Measurements from ENCODE around the gene ATP2B1. TPM values are rescaled to one million over a fixed set of nuclear protein-coding genes. Genes with fewer than 3 reads are reported as not detected.
A peak's percentile ranks its signal among the peaks of the same experiment; 100 is the strongest.
"Not testable (repeated sequence)": the region's sequence is repeated elsewhere in the genome, so short reads cannot be mapped to it uniquely, and the experiment has no call there.

Gene ATP2B1
- polyA plus RNA-seq: 102 TPM

DNA sequence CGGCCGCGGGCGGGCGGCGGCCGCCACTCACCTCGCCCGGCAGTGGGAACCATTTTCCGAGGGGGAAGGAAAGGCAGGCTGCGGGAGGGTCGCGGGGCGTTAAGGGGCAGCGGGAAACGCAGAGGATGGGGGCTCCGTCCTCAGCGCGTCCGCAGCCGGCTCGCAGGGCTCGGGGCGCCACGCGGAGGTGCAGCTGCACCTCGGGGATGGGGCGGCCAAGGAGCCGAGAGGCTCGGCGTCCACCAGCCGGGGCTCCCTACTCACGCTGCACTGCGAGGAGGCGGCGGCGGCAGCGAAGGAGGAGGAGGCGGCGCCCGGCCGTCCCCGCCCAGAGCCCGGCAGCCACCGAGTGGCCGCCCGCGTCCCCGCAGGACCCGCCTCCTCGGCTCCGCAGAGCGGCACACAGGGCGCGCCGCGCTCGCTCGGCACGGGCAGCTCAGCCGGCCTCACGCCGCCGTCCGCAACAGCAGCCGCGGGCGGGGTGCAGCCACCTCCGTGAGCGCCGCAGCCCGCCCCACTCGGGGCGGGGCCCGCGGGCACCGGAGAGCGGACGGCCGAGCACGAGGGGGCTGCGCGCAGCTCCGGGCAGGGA is at the start of gene ATP2B1:
TSS of gene ATP2B1 (minus strand) at position 274 of the 592 bp plus-strand sequence. CDS start 52,952 bp downstream, outside the sequence.
- Mint-ChIP-seq H3K9me3 (no peaks in the 10 kb centered on the region), H3K4me3 (peak within 1 kb of the TSS; percentile 96 to 100 (median 99)), H3K4me1 (peaks cover 26 to 48% (median 31%) of the 10 kb centered on the region in 3 donors), H3K27ac (peak within 1 kb of the TSS; percentile 98 to 100 (median 99)), H3K36me3 (peaks cover 5% of the 10 kb centered on the region), H3K27me3 (no peaks in the 10 kb centered on the region)

- H3K4me1 Mint-ChIP-seq: peaks cover 39 to 46% (median 43%) of the 10 kb centered on the region in 3 donors
- not testable (repeated sequence) for H3K27me3 Mint-ChIP-seq, H3K36me3 Mint-ChIP-seq, H3K4me3 Mint-ChIP-seq, H3K9me3 Mint-ChIP-seq
- peak overlapping the region in 1 of 3 donors; percentile 10 for H3K27ac Mint-ChIP-seq
These were observed 49.3 kb upstream of the ATP2B1 start for GRCh38 chr12:89757987-89758386.

- Mint-ChIP-seq H3K4me3 (peak overlapping the region in 3 of 4 donors; percentile 29 to 47 (median 30)), H3K4me1 (peaks cover 44 to 53% (median 51%) of the 10 kb centered on the region in 3 donors), H3K27ac (peak overlapping the region; percentile 69 to 88 (median 77)), H3K27me3 (no peaks in the 10 kb centered on the region), H3K9me3 (peaks cover 0 to 4% (median 3%) of the 10 kb centered on the region in 3 donors), H3K36me3 (peaks cover 4% of the 10 kb centered on the region)
These were observed 48.2 kb upstream of the ATP2B1 start for GRCh38 chr12:89756585-89757398.

DNA sequence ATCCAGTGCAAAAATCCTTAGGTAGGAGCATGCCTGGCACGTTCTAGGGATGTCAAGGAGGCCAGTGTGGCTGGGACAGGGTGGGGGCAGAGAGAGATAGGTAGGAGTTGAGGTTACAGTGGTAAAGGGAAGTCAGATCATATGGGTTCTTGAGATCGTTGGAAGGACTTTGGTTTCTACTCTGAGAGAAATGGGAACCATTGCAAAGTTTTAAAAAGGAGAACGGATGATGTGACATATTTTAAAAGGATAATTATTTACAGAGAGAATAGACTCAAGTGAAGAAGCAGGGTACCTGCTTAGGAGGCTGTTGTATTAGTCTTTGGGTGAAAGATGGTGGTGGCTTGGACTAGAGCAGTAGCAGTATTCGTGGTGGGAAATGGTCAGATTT is 47.6 kb upstream of the ATP2B1 start:
- peak overlapping the region in 2 of 3 donors; percentile 77 to 88 for H3K27ac Mint-ChIP-seq
- H3K36me3 Mint-ChIP-seq: peaks cover 4% of the 10 kb centered on the region
- peaks cover 0 to 4% (median 3%) of the 10 kb centered on the region in 3 donors for H3K9me3 Mint-ChIP-seq
- H3K4me3 Mint-ChIP-seq: peak overlapping the region; percentile 29 to 57 (median 38)
- no peaks in the 10 kb centered on the region for H3K27me3 Mint-ChIP-seq
- peaks cover 40 to 53% (median 51%) of the 10 kb centered on the region in 3 donors for H3K4me1 Mint-ChIP-seq

DNA sequence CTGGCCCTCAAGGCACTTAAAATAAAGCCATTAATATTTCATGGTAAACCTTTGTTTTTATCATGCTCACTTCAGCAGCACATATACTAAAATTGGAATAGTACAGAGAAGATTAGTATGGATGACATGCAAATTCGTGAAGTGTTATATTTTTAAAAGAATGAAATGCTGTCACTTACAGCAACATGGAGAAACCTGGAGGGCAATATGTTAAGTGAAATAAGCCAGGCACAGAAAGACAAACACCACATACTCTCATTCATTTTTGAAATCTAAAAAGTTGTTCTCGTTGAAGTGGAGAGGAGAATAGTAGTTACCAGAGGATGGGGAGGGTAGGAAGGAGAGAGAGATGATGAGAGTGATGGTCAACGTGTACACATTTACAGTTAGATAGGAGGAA is 45.4 kb upstream of the ATP2B1 start:
- peak overlapping the region in 1 of 3 donors; percentile 28 for H3K27ac Mint-ChIP-seq
- H3K4me1 Mint-ChIP-seq: peaks cover 30 to 42% (median 41%) of the 10 kb centered on the region in 3 donors
- peak overlapping the region in 1 of 4 donors; percentile 22 for H3K4me3 Mint-ChIP-seq
- H3K9me3 Mint-ChIP-seq: peaks cover 0 to 6% (median 0%) of the 10 kb centered on the region in 3 donors
- H3K36me3 Mint-ChIP-seq: peaks cover 4% of the 10 kb centered on the region
- H3K27me3 Mint-ChIP-seq: no peaks in the 10 kb centered on the region

- H3K27ac Mint-ChIP-seq: peak overlapping the region in 1 of 3 donors; percentile 34
- H3K4me1 Mint-ChIP-seq: peaks cover 27 to 36% (median 35%) of the 10 kb centered on the region in 3 donors
- H3K9me3 Mint-ChIP-seq: peaks cover 0 to 6% (median 0%) of the 10 kb centered on the region in 3 donors
- H3K27me3 Mint-ChIP-seq: no peaks in the 10 kb centered on the region
- H3K4me3 Mint-ChIP-seq: no peak overlapping the region
- peaks cover 4% of the 10 kb centered on the region for H3K36me3 Mint-ChIP-seq
These were observed 43.7 kb upstream of the ATP2B1 start for GRCh38 chr12:89752341-89752740.

- Mint-ChIP-seq H3K27me3 (no peaks in the 10 kb centered on the region), H3K27ac (no peak overlapping the region), H3K9me3 (peaks cover 0 to 5% (median 0%) of the 10 kb centered on the region in 3 donors), H3K4me3 (no peak overlapping the region), H3K36me3 (peaks cover 4% of the 10 kb centered on the region), H3K4me1 (peaks cover 14 to 22% (median 21%) of the 10 kb centered on the region in 3 donors)
These were observed 42.0 kb upstream of the ATP2B1 start for GRCh38 chr12:89750389-89751351.

DNA sequence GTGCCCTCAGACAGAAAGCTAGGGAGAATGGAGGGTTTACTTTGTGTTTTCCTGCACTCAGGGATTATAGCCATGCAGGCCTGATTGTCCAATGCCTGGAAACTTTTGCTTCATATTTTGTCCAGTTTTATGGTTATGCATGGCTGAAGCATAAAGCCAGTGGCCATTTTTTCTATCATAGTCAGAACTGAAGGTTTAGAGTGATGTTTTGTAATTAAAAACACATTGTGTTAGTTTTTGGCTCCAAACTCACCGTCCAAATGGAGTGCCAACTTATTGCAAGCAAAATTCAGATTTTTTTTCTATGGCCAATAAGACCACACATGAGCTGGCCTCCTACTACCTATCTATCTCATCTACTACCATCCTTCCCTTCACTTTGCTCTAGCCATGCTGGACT is 40.2 kb upstream of the ATP2B1 start:
- no peak overlapping the region for H3K27ac Mint-ChIP-seq
- peaks cover under 1% of the 10 kb centered on the region for H3K36me3 Mint-ChIP-seq
- H3K4me1 Mint-ChIP-seq: peaks cover 19 to 22% (median 19%) of the 10 kb centered on the region in 3 donors
- H3K4me3 Mint-ChIP-seq: no peak overlapping the region
- H3K9me3 Mint-ChIP-seq: peaks cover 0 to 2% (median 0%) of the 10 kb centered on the region in 3 donors
- H3K27me3 Mint-ChIP-seq: no peaks in the 10 kb centered on the region

GRCh38 chr12:89745286-89745685 is 36.6 kb upstream of the ATP2B1 start:
- no peak overlapping the region for H3K4me3 Mint-ChIP-seq
- H3K27me3 Mint-ChIP-seq: no peaks in the 10 kb centered on the region
- peaks cover 18 to 22% (median 19%) of the 10 kb centered on the region in 3 donors for H3K4me1 Mint-ChIP-seq
- peak overlapping the region in 1 of 3 donors; percentile 72 for H3K27ac Mint-ChIP-seq
- peaks cover 5% of the 10 kb centered on the region for H3K36me3 Mint-ChIP-seq
- H3K9me3 Mint-ChIP-seq: peaks cover 0 to 14% (median 11%) of the 10 kb centered on the region in 3 donors

- H3K4me3 Mint-ChIP-seq: peak overlapping the region; percentile 46 to 92 (median 76)
- H3K9me3 Mint-ChIP-seq: peaks cover 4 to 26% (median 24%) of the 10 kb centered on the region in 3 donors
- H3K27me3 Mint-ChIP-seq: no peaks in the 10 kb centered on the region
- peaks cover 19 to 23% (median 22%) of the 10 kb centered on the region in 3 donors for H3K4me1 Mint-ChIP-seq
- H3K27ac Mint-ChIP-seq: peak overlapping the region; percentile 57 to 94 (median 84)
- H3K36me3 Mint-ChIP-seq: peaks cover 12% of the 10 kb centered on the region
These were observed 33.8 kb upstream of the ATP2B1 start for GRCh38 chr12:89742337-89743022.

DNA sequence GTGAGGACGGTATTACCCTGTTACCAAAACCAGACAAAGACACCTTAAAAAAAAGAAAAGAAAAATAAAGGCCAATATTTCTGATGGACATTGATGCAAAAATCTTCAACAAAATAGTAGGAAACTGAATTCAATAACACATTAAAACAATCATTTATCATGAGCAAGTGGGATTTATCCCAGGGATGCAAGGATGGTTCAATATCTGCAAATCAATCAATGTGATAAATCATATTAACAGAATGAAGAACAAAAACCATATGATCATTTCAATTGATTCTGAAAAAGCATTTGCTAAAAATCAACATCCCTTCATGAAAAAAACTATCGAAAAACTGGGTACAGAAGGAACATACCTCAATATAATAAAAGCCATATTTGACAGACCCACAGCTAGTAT is 32.3 kb upstream of the ATP2B1 start:
- Mint-ChIP-seq H3K4me1 (peaks cover 24 to 34% (median 25%) of the 10 kb centered on the region in 3 donors), H3K27ac (no peak overlapping the region), H3K4me3 (no peak overlapping the region), H3K36me3 (peaks cover 14% of the 10 kb centered on the region), H3K27me3 (no peaks in the 10 kb centered on the region), H3K9me3 (peaks cover 4 to 26% (median 24%) of the 10 kb centered on the region in 3 donors)

DNA sequence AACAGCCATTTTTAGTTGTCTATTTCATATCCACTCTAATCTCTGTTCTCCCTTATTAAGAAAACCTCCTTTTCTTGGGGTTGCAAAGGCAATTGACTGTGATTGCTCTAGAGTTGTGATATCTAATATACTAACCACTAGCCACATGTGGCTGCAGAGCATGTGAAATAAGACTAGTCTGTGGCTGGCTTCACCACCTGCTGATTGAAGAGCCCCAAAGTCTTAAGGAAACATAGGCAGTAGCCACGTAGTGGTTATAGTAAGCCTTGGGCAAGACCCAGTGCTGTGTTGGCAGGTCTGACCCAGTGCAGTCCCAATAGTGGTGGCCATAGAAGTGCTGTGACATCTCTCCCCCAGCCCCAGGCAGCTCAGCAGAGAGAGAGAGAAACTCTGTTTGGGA is 28.4 kb upstream of the ATP2B1 start:
- H3K9me3 Mint-ChIP-seq: peaks cover 4 to 32% (median 20%) of the 10 kb centered on the region in 3 donors
- H3K4me3 Mint-ChIP-seq: no peak overlapping the region
- peaks cover 24% of the 10 kb centered on the region for H3K36me3 Mint-ChIP-seq
- no peaks in the 10 kb centered on the region for H3K27me3 Mint-ChIP-seq
- H3K4me1 Mint-ChIP-seq: peaks cover 15 to 28% (median 18%) of the 10 kb centered on the region in 3 donors
- no peak overlapping the region for H3K27ac Mint-ChIP-seq

DNA sequence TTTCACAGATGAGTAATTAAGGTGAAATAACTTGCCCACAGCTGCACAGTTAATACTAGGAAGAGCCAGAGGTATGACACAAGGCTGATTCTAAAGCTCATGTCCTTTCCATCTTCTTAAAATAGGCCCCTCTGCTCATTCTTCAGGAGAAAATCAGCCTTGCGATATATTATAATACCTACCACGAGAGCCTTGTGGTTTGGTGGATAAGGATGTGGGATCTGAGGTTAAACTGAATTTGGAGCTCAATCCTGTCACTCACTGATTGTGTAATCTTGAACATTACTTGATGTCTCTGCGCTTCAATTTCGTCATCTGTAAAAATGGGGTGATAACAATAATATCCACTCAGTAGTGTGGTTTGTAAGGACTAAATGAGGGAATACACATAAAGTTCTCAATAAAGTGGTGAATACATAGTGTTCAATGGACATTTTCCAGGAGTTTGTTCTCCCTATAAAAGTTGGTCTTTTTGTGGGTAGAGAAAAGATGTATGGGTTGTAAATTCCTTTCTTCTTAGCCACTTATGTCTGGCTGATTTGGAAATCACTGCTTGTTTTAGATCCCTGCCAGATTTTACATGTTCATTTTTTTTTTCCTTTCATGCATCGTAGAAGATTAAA is 25.1 kb upstream of the ATP2B1 start:
- Mint-ChIP-seq H3K4me1 (peaks cover 20 to 32% (median 30%) of the 10 kb centered on the region in 3 donors), H3K36me3 (peaks cover 12% of the 10 kb centered on the region), H3K27me3 (no peaks in the 10 kb centered on the region), H3K27ac (peak overlapping the region in 1 of 3 donors; percentile 3), H3K9me3 (peaks cover 0 to 7% (median 2%) of the 10 kb centered on the region in 3 donors), H3K4me3 (no peak overlapping the region)

Measured in IgD-negative memory B cell (primary cell).